IPS-20b (cell line): ENCODE measurements around the gene WWOX.

Experiments used
- H3K27ac ChIP-seq: one replicate; pipeline ENCODE4 v1.5.1; 2013; ENCODE audit warnings: low read length
- H3K27me3 ChIP-seq: 2 replicates; pipeline ENCODE4 v1.6.1; 2013; ENCODE audit warnings: mild to moderate bottlenecking, low read length, inconsistent platforms; ENCODE audit not compliant: insufficient read depth
- H3K36me3 ChIP-seq: 2 replicates; pipeline ENCODE4 v1.6.1; 2013; ENCODE audit warnings: low read depth, mild to moderate bottlenecking, inconsistent platforms, low read length, moderate library complexity; ENCODE audit not compliant: insufficient read depth
- H3K4me1 ChIP-seq: 2 replicates; pipeline ENCODE4 v1.6.1; 2013; ENCODE audit warnings: mild to moderate bottlenecking, control low read depth, inconsistent platforms, low read length, moderate library complexity; ENCODE audit not compliant: insufficient read depth
- H3K4me3 ChIP-seq: 2 replicates; pipeline ENCODE4 v1.5.1; 2013; ENCODE audit warnings: mild to moderate bottlenecking, low read length, inconsistent platforms
- H3K9ac ChIP-seq: 2 replicates; pipeline ENCODE4 v1.6.1; 2013; ENCODE audit warnings: low read depth, mild to moderate bottlenecking, inconsistent platforms, low read length, moderate library complexity
- H3K9me3 ChIP-seq: 2 replicates; pipeline ENCODE4 v1.6.1; 2013; ENCODE audit warnings: mild to moderate bottlenecking, low read depth, low read length, inconsistent platforms; ENCODE audit not compliant: insufficient read depth

The WWOX gene

DNA sequence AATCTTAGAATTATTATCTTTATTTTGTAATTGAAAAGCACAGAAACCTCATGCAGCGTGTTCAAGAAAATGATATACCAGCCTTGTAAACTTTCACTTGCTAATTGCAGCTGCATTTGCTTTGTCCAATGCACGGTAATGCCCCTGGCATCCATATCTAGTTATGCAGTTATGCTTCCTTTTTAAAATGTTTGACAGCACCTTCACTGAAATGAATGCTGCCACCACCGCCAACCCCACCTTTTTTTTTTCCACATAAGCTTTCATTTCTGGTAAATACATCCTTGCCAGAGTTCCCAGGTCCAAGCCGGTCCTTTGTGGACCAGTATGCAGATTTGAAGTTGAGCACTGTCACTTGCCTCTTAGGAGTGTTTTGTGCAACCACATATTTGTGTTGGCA lies 338.8 kb downstream of the WWOX start:
- no peaks in the 10 kb centered on the region; the same call in 1 of the 2 replicates for H3K4me1 ChIP-seq
- no peaks in the 10 kb centered on the region for H3K9me3 ChIP-seq
- H3K27me3 ChIP-seq: no peaks in the 10 kb centered on the region
- H3K36me3 ChIP-seq: no peaks in the 10 kb centered on the region
- no peak overlapping the region for H3K4me3 ChIP-seq
- no peak overlapping the region for H3K27ac ChIP-seq
- H3K9ac ChIP-seq: no peak overlapping the region

DNA sequence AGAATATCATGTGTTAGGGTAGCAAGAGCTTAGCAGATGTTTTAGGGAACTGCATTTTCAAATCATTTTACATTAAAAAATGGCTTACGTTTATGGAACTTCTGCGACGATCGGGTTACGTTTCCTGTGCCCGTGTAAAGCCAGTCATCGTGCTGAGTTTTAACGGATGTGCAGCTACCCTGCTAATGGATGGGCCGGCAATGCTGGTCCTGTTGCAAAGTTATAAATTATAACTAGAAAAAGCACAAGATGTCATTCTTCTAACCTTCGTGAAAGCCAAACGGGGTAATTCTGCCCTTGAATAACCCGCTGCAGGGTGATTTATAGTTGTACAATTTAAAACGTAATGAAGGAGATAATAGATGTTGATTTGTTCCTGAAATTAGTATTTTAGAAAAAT lies 339.2 kb downstream of the WWOX start:
- Histone ChIP-seq H3K36me3 (no peaks in the 10 kb centered on the region), H3K4me3 (no peak overlapping the region), H3K27ac (no peak overlapping the region), H3K9ac (no peak overlapping the region), H3K4me1 (no peaks in the 10 kb centered on the region; the same call in 1 of the 2 replicates), H3K27me3 (no peaks in the 10 kb centered on the region), H3K9me3 (no peaks in the 10 kb centered on the region)

DNA sequence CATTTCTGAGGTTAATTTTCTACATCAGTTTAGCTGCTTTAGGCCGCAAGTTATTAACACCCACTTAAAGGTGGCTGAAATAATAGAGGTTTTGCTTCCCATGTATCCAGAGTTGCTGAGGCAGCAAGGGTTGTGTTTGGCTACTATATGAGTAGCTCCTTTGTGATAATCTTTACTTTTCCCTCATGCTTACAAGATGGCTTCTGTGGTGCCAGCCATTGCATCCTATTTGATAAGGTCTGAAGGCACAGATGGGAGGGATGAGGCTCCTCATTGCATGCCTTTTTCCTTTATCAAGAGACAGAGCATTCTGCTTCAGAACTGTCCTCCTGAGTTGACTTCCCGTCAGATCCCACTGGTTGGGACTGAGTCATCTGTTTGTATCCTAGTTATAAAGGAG lies 340.2 kb downstream of the WWOX start:
- no peaks in the 10 kb centered on the region for H3K9me3 ChIP-seq
- H3K27ac ChIP-seq: no peak overlapping the region
- no peak overlapping the region for H3K4me3 ChIP-seq
- H3K27me3 ChIP-seq: no peaks in the 10 kb centered on the region
- H3K36me3 ChIP-seq: no peaks in the 10 kb centered on the region
- no peak overlapping the region for H3K9ac ChIP-seq
- H3K4me1 ChIP-seq: no peaks in the 10 kb centered on the region; the same call in 1 of the 2 replicates

DNA sequence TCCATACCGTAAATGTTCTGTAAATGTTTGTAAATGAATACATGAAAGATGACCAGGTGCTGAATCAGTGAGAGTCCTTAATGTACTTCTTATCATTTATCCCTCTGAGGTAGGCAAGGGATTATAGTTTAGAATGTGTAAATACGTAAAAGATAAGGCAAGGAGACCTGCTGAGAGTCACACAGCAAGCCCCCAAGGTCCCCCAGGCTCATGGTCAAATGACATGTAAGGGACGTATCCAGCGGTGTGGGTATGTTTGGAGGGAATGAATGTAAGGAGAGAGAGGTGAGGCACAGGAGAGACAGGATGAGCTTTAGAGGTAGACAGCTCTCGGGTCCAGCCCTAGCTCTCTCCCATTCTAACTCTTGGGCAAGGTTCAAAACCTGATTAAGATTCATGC lies 341.8 kb downstream of the WWOX start:
- Histone ChIP-seq H3K4me1 (no peaks in the 10 kb centered on the region; the same call in 1 of the 2 replicates), H3K27me3 (no peaks in the 10 kb centered on the region), H3K4me3 (no peak overlapping the region), H3K9ac (no peak overlapping the region), H3K36me3 (no peaks in the 10 kb centered on the region), H3K9me3 (no peaks in the 10 kb centered on the region), H3K27ac (no peak overlapping the region)

DNA sequence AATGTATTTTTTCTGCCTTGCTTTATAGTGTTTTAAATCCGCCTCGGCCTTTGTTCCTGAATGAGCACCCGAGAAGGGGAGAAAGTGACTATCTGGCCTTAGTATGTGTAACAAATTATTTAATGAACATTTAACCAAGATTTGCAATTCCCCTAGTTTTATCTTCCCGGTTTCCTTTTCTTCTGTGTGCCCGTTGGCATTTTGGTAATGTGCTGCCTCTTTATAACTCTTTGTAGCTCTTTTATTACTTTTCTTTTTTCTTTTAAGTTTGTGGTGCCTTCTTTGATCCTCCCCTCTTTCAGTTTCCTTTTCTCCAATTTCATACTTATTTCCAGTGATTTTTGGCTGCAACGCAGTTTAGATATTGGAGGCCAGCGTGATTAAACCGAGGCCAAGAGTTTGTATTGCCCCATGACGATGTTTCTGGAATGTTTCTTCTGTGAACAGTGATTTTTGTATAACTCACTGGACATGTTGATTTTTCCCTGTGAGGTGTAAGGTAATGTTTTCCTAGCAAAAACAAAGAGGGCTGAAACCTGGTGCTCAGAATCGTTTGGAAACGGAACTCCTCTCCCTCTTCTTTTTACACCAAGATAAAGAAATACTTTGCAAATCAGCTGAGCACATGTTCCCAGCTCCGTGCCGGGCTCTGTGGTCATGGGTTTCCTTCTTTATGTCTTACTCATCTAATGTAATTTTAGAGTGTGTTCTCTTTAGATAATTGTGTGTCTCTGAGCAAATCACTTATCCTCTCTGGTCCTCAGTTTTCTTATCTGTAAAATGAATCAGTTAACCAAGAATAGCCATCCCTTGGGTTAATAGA lies 344.3 kb downstream of the WWOX start:
- H3K36me3 ChIP-seq: no peaks in the 10 kb centered on the region
- H3K4me1 ChIP-seq: peaks cover 5% of the 10 kb centered on the region; the same call in 1 of the 2 replicates
- H3K9ac ChIP-seq: no peak overlapping the region

DNA sequence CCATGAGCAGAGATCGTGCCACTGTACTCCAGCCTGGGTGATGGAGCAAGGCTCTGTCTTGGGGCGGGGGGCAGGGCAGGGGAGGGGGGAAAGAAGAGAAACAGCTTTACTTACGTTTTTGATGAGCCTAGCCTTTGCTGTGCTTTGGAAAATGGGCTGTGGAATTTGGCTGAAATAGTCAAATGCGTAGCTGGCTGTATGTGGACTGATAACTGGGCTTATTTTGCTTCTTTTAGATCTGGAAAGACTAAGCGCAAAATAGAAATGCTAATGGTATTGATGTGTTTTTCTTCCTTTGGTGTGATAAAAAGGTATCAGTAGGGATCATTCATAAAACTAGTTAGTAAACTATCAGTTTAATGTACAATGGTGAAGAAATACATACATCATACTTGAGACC lies 346.4 kb downstream of the WWOX start:
- no peaks in the 10 kb centered on the region for H3K27me3 ChIP-seq
- no peak overlapping the region for H3K4me3 ChIP-seq
- no peaks in the 10 kb centered on the region for H3K9me3 ChIP-seq
- no peak overlapping the region for H3K27ac ChIP-seq
- H3K9ac ChIP-seq: no peak overlapping the region
- no peaks in the 10 kb centered on the region for H3K36me3 ChIP-seq
- peaks cover 14% of the 10 kb centered on the region; the same call in 1 of the 2 replicates for H3K4me1 ChIP-seq

More for the DNA sequence above, 344.3 kb downstream of the WWOX start:
- H3K4me3 ChIP-seq: no peak overlapping the region
- no peaks in the 10 kb centered on the region for H3K27me3 ChIP-seq
- H3K9me3 ChIP-seq: no peaks in the 10 kb centered on the region
- H3K27ac ChIP-seq: no peak overlapping the region

DNA sequence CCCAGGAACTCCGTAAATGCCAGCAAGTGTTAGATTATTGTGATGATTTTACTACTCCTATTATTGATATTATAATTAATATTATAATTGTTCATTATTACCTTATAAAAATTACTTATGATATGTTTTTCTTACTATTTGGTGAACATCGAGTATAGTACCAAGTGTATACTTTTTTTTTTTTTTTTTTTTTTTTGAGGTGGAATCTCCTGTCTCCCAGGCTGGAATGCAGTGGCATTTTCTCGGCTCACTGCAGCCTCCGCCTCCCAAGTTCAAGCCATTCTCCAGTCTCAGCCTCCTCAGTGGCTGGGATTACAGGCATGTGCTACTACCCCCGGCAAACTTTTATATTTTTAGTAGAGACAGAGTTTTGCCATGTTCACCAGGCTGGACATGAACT lies 347.0 kb downstream of the WWOX start:
- no peaks in the 10 kb centered on the region for H3K27me3 ChIP-seq

DNA sequence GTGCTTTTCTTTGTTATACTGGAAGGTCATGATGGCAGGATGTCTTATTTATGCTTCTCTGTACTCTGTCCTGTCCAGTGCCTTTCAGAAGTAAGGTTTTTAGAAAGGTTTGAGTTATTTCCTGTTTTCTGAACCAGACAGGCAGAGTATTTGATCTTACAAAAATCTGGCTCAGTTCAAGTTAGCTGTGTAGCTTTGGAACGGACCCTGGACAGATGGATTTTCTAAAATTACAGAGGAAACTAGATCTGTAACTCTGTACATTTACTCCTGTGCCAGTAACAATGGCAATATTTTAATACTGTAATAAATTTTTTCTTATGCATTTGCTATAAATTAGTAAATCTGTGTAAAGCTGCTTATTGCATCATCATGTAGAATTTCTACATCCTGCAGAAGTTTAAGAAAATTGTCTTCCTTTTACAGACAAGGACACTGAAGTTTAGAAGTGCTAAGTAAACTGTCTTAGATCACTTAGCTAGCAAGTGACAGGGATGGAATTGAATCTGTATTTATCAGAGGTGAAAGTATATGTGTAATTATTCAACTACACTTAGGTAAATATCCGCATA lies 347.6 kb downstream of the WWOX start:
- H3K9ac ChIP-seq: no peak overlapping the region
- no peaks in the 10 kb centered on the region for H3K9me3 ChIP-seq
- no peak overlapping the region for H3K27ac ChIP-seq
- H3K4me1 ChIP-seq: peaks cover 14% of the 10 kb centered on the region; the same call in 1 of the 2 replicates
- no peak overlapping the region for H3K4me3 ChIP-seq
- H3K36me3 ChIP-seq: no peaks in the 10 kb centered on the region
- H3K27me3 ChIP-seq: no peaks in the 10 kb centered on the region

More for the DNA sequence above, 347.0 kb downstream of the WWOX start:
- H3K36me3 ChIP-seq: no peaks in the 10 kb centered on the region
- no peaks in the 10 kb centered on the region for H3K9me3 ChIP-seq
- H3K4me3 ChIP-seq: no peak overlapping the region
- H3K9ac ChIP-seq: no peak overlapping the region
- H3K4me1 ChIP-seq: peaks cover 14% of the 10 kb centered on the region; the same call in 1 of the 2 replicates
- no peak overlapping the region for H3K27ac ChIP-seq

DNA sequence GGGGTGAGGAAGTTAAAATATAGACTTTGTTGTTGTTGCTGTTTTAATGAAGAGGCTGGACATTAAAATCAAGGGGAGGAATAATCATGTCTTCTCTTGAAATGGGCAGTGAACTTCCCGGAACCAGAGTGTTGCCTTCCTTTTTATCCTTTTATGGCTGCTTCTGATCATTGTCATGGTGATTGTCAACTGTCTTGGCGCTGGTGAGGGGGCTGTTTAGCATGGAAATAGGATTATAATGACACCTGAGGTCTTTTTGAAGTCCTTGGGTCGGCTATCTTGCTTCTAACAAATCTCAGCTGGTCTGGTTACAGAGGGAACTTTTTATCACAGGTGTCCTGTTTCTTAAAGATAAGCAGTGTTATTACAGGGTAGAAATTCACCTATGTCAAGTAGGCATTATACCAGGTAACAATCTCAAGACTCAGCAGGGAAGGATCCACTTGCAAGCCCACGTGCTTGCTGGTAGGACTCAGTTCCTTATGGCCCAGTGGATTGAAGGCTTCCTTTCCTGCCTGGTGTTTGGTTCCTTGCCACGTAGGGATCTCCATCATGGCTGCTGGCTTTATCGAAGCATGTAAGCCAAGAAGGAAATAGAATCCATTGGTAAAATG lies 349.3 kb downstream of the WWOX start:
- H3K36me3 ChIP-seq: no peaks in the 10 kb centered on the region
- no peak overlapping the region for H3K9ac ChIP-seq
- no peaks in the 10 kb centered on the region for H3K9me3 ChIP-seq
- no peaks in the 10 kb centered on the region for H3K27me3 ChIP-seq
- peaks cover 14% of the 10 kb centered on the region; the same call in 1 of the 2 replicates for H3K4me1 ChIP-seq
- H3K27ac ChIP-seq: no peak overlapping the region
- H3K4me3 ChIP-seq: peak overlapping the region; percentile 22; the same call in 1 of the 2 replicates

DNA sequence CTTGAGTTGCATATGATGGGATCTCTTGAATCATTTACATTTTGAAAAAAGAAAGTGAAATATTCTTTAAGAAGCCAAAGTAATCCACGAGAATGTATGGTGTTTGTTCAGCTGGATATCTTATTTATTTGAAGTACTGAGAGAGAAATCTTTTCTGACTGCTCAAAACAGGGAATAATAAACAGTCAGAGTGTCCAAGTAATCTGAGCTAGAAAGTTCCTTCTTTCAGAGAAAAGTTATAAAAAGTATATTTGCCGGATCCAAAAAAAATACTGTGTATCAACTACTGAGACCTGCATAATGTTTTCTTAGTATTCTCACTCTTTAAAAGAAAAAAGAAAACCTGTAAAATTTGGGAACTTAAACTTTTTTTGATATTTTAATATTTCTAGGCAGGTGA lies 350.8 kb downstream of the WWOX start:
- Histone ChIP-seq H3K36me3 (no peaks in the 10 kb centered on the region), H3K4me3 (no peak overlapping the region), H3K27ac (no peak overlapping the region), H3K9ac (no peak overlapping the region), H3K9me3 (no peaks in the 10 kb centered on the region), H3K27me3 (no peaks in the 10 kb centered on the region), H3K4me1 (peaks cover 14% of the 10 kb centered on the region; the same call in 1 of the 2 replicates)

DNA sequence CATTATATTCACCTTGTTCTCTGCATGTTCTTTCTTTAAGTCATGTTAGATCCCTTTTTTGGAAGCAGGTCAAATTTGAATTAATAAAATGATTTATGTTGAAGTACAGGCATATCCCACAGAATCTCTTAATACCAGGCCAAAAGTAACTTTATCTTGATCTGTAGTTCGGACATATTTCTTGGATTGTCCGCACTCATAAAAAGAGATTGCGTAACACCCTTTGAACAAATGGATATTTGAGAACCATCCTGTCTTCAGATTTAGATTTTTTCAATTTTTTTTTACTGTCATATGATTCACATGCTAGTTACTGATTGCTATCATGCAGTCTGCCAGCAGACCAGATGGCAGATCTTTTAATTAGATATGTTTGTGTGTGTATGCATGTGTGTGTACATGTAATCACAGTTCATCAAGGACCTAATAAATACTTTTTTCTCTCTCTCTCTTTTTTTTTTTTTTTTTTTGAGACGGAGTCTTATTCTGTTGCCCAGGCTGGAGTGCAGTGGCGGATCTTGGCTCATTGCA lies 352.6 kb downstream of the WWOX start:
- Histone ChIP-seq H3K9me3 (no peaks in the 10 kb centered on the region), H3K27ac (no peak overlapping the region), H3K4me1 (peaks cover 14% of the 10 kb centered on the region; the same call in 1 of the 2 replicates), H3K27me3 (no peaks in the 10 kb centered on the region), H3K9ac (no peak overlapping the region), H3K36me3 (no peaks in the 10 kb centered on the region), H3K4me3 (no peak overlapping the region)
